WTC11 (cell line): ENCODE measurements around the gene ADCY5. TPM values are rescaled to one million over a fixed set of nuclear protein-coding genes. Genes with fewer than 3 reads are reported as not detected.

Experiments
- ATAC-seq: fragments of 200-7000 bp; cut with Tn5 transposase; 2 replicates; pipeline ENCODE4 v1.10.0; 2021; ENCODE audit warnings: mild to moderate bottlenecking, moderate library complexity
- CTCF ChIA-PET: fragments of 300-600 bp; sonication (Branson Sonifier 250); formaldehyde crosslinking; loops from one replicate; lab custom pipeline; 2021; ENCODE audit warnings: antibody characterized with exemption; lab: Charles Lee
- POLR2A ChIA-PET: fragments of 350-600 bp; sonication (Branson Sonifier 250); formaldehyde crosslinking; loops from one replicate; lab custom pipeline; 2021; ENCODE audit warnings: antibody characterized with exemption; lab: Charles Lee
- DNase-seq: peaks from one replicate; pipeline ENCODE4 v3.0.0; 2021; ENCODE audit warnings: low spot score
- H3K27ac Mint-ChIP-seq: 2 replicates; pipeline ENCODE4 v1.8.0; 2021; ENCODE audit warnings: mixed read lengths
- H3K27me3 Mint-ChIP-seq: 2 replicates; pipeline ENCODE4 v1.8.0; 2021; ENCODE audit warnings: low read depth, mild to moderate bottlenecking, moderate library complexity, mixed read lengths
- H3K36me3 Mint-ChIP-seq: 2 replicates; pipeline ENCODE4 v1.8.0; 2021; ENCODE audit warnings: mixed read lengths
- H3K4me1 Mint-ChIP-seq: 2 replicates; pipeline ENCODE4 v1.8.0; 2022; ENCODE audit warnings: mixed read lengths
- H3K4me3 Mint-ChIP-seq: 2 replicates; pipeline ENCODE4 v1.8.0; 2021; ENCODE audit warnings: mild to moderate bottlenecking, moderate library complexity, mixed read lengths
- H3K9me3 Mint-ChIP-seq: 2 replicates; pipeline ENCODE4 v1.8.0; 2021; ENCODE audit warnings: mixed read lengths
- ATF1 ChIP-seq: sonication (generic); formaldehyde crosslinking; IDR thresholded peaks from 2 replicates; pipeline ENCODE4 v1.8.1; 2023; ENCODE audit warnings: mild to moderate bottlenecking, moderate library complexity, missing genetic modification reagents
- ATF2 ChIP-seq: sonication (generic); formaldehyde crosslinking; IDR thresholded peaks from 2 replicates; pipeline ENCODE4 v1.8.1; 2022; ENCODE audit warnings: low read depth, missing genetic modification reagents, borderline replicate concordance
- CREM ChIP-seq: sonication (generic); formaldehyde crosslinking; IDR thresholded peaks from 2 replicates; pipeline ENCODE4 v1.8.1; 2022; ENCODE audit warnings: mild to moderate bottlenecking, missing genetic modification reagents, moderate library complexity
- ELF4 ChIP-seq: sonication (generic); formaldehyde crosslinking; IDR thresholded peaks from 2 replicates; pipeline ENCODE4 v1.8.1; 2022; ENCODE audit warnings: low read depth, mild to moderate bottlenecking, moderate library complexity, missing genetic modification reagents
- GABPB1 ChIP-seq: sonication (generic); formaldehyde crosslinking; IDR thresholded peaks from 2 replicates; pipeline ENCODE4 v1.8.1; 2023; ENCODE audit warnings: mild to moderate bottlenecking, missing genetic modification reagents
- KAT7 ChIP-seq: sonication (generic); formaldehyde crosslinking; IDR thresholded peaks from 2 replicates; pipeline ENCODE4 v1.8.1; 2023; ENCODE audit warnings: missing genetic modification reagents, mild to moderate bottlenecking, borderline replicate concordance
- NFYB ChIP-seq: sonication (generic); formaldehyde crosslinking; conservative IDR thresholded peaks from 2 replicates; pipeline ENCODE4 v1.8.0; 2022; ENCODE audit warnings: low read depth, missing genetic modification reagents
- NR3C1 ChIP-seq: sonication (generic); formaldehyde crosslinking; conservative IDR thresholded peaks from 2 replicates; pipeline ENCODE4 v1.8.1; 2023; ENCODE audit warnings: low read depth, mild to moderate bottlenecking, missing genetic modification reagents
- PRRX2 ChIP-seq: fragments of 250-450 bp; sonication (Bioruptor Pico); IDR thresholded peaks from 2 replicates; pipeline ENCODE4 v1.8.0; 2021; ENCODE audit warnings: mild to moderate bottlenecking
- RORB ChIP-seq: fragments of 250-450 bp; sonication (Bioruptor Pico); IDR thresholded peaks from 2 replicates; pipeline ENCODE4 v1.9.0; 2021; ENCODE audit warnings: mild to moderate bottlenecking
- STAT6 ChIP-seq: sonication (generic); formaldehyde crosslinking; conservative IDR thresholded peaks from 2 replicates; pipeline ENCODE4 v1.8.1; 2023; ENCODE audit warnings: mild to moderate bottlenecking, low read depth, missing genetic modification reagents, moderate library complexity
- ZNF138 ChIP-seq: sonication (generic); formaldehyde crosslinking; conservative IDR thresholded peaks from 2 replicates; pipeline ENCODE4 v1.8.1; 2022; ENCODE audit warnings: mild to moderate bottlenecking, moderate library complexity, missing genetic modification reagents
- ZNF219 ChIP-seq: sonication (generic); formaldehyde crosslinking; IDR thresholded peaks from 2 replicates; pipeline ENCODE4 v1.8.0; 2023; ENCODE audit warnings: missing genetic modification reagents, mild to moderate bottlenecking, borderline replicate concordance
- ZNF263 ChIP-seq: sonication (generic); formaldehyde crosslinking; IDR thresholded peaks from 2 replicates; pipeline ENCODE4 v1.8.1; 2022; ENCODE audit warnings: low read depth, mild to moderate bottlenecking, moderate library complexity, missing genetic modification reagents
- ZNF423 ChIP-seq: fragments of 250-450 bp; sonication (Bioruptor Pico); IDR thresholded peaks from 2 replicates; pipeline ENCODE4 v2.1.2; 2022; ENCODE audit warnings: mild to moderate bottlenecking, moderate library complexity
- total RNA-seq: library from RNA; stranded (reverse); gene quantifications from 3 replicates; pipeline ENCODE4 v1.2.3, GENCODE V29; 2021
- TF ChIP-seq, protein P1 (sequence below): sonication (generic); formaldehyde crosslinking; IDR thresholded peaks from 2 replicates; pipeline ENCODE4 v1.8.0; 2022; ENCODE audit warnings: missing genetic modification reagents
- TF ChIP-seq, protein P2 (sequence below): sonication (generic); formaldehyde crosslinking; IDR thresholded peaks from 2 replicates; pipeline ENCODE4 v1.8.1; 2023; ENCODE audit warnings: mild to moderate bottlenecking, missing genetic modification reagents, moderate library complexity
- TF ChIP-seq, protein P3 (sequence below): sonication (generic); formaldehyde crosslinking; IDR thresholded peaks from 2 replicates; pipeline ENCODE4 v1.8.1; 2023; ENCODE audit warnings: mild to moderate bottlenecking, missing genetic modification reagents, borderline replicate concordance

The ADCY5 gene
- total RNA-seq, 1 experiment from 2014 or later: 23.5 TPM

GRCh38 chr3:123331651-123332050 lies 117.2 kb downstream of the ADCY5 start:
- TF ChIP-seq ZNF219: no peak
- H3K27me3 Mint-ChIP-seq: no peaks in the 10 kb centered on the region
- H3K9me3 Mint-ChIP-seq: no peaks in the 10 kb centered on the region
- no peaks in the 10 kb centered on the region for H3K36me3 Mint-ChIP-seq
- H3K4me1 Mint-ChIP-seq: peaks cover 20% of the 10 kb centered on the region
- no peak overlapping the region for H3K27ac Mint-ChIP-seq
- H3K4me3 Mint-ChIP-seq: no peak overlapping the region
- CTCF ChIA-PET: interaction anchor here (1.0 to 4.1 kb wide), 6 partner anchors 9 to 158 kb away, joined by 3 to 24 read pairs (median 8); no protein-coding TSS in a partner anchor
- DNase-seq: no peak
- ATAC-seq: no peak
- POLR2A ChIA-PET: no interaction called here

DNA sequence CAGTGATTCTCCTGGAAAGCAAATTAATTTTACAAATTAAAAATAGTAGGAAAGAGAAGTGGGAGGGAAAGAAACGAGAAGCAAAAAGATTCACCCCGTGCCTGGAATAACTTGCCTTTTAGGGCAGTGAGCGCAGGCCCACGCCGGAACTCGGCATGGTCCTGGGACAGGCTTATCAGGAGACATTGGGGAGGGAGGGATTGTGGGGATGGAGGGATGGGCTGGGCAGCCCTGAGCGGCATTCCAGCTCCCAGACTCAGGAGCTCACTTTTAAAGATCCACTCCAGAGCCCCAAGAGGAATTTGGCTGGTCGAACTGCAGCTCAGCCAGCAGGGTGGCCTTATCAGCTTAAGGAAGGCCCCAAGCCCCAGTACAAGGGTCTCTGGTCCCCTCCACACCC lies 117.9 kb downstream of the ADCY5 start:
- Mint-ChIP-seq H3K36me3 (no peaks in the 10 kb centered on the region), H3K27me3 (no peaks in the 10 kb centered on the region), H3K9me3 (no peaks in the 10 kb centered on the region)
- DNase-seq (no peak), ATAC-seq (peak; percentile 17; the same call in 1 of the 2 replicates)
- POLR2A ChIA-PET: no interaction called here
- CTCF ChIA-PET: interaction anchor here (0.5 to 4.1 kb wide), 6 partner anchors 9 to 159 kb away, joined by 3 to 24 read pairs (median 8); no protein-coding TSS in a partner anchor
- no peak for TF ChIP-seq NFYB (CRISPR knock-in tag)
- no peak for TF ChIP-seq PRRX2
- no peak for TF ChIP-seq ZNF263 (CRISPR knock-in tag)
- TF ChIP-seq, protein P1, sequence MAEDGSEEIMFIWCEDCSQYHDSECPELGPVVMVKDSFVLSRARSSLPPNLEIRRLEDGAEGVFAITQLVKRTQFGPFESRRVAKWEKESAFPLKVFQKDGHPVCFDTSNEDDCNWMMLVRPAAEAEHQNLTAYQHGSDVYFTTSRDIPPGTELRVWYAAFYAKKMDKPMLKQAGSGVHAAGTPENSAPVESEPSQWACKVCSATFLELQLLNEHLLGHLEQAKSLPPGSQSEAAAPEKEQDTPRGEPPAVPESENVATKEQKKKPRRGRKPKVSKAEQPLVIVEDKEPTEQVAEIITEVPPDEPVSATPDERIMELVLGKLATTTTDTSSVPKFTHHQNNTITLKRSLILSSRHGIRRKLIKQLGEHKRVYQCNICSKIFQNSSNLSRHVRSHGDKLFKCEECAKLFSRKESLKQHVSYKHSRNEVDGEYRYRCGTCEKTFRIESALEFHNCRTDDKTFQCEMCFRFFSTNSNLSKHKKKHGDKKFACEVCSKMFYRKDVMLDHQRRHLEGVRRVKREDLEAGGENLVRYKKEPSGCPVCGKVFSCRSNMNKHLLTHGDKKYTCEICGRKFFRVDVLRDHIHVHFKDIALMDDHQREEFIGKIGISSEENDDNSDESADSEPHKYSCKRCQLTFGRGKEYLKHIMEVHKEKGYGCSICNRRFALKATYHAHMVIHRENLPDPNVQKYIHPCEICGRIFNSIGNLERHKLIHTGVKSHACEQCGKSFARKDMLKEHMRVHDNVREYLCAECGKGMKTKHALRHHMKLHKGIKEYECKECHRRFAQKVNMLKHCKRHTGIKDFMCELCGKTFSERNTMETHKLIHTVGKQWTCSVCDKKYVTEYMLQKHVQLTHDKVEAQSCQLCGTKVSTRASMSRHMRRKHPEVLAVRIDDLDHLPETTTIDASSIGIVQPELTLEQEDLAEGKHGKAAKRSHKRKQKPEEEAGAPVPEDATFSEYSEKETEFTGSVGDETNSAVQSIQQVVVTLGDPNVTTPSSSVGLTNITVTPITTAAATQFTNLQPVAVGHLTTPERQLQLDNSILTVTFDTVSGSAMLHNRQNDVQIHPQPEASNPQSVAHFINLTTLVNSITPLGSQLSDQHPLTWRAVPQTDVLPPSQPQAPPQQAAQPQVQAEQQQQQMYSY (CRISPR knock-in tag): no peak
- no peak for TF ChIP-seq RORB (CRISPR knock-in tag)
- TF ChIP-seq, all 79 proteins: peak for 0
- Mint-ChIP-seq H3K4me3 (no peak overlapping the region), H3K27ac (no peak overlapping the region), H3K4me1 (peaks cover 20% of the 10 kb centered on the region)

DNA sequence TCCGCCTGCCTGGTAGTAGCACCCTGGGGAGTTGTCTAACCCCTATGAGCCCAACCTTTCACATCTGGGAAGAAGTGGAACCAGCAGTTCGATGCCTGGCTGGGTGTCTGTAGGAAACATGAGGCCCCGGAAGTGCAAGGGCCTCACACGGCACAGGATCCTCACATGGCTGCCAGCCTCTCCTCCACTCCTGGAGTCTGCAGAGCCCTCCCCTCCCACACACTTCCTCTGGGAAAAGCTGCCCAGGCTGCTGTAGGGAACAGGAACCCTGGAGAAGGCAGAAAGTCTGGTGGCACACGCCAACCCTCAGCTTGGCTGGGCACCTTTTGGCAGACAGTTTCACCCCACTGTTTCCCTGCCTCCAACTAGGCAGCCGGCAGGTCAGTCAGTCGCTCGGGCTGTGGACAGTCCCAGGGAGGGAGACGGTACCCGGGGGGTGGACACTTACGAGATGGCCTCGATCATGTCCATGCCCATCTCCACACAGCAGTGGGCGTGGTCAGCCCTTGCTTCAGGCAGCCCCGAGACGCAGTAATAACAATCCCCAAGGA lies 118.4 kb downstream of the ADCY5 start:
- Mint-ChIP-seq H3K36me3 (no peaks in the 10 kb centered on the region), H3K4me3 (no peak overlapping the region), H3K27ac (no peak overlapping the region), H3K9me3 (no peaks in the 10 kb centered on the region), H3K4me1 (peaks cover 20% of the 10 kb centered on the region), H3K27me3 (no peaks in the 10 kb centered on the region)
- no peak for DNase-seq
- ChIA-PET POLR2A (no interaction called here), CTCF (interaction anchor here (1.0 to 4.1 kb wide), 10 partner anchors 8 to 159 kb away, joined by 3 to 24 read pairs (median 8); partner anchors contain the start of gene ADCY5)
- no peak for ATAC-seq
- TF ChIP-seq, protein P2, sequence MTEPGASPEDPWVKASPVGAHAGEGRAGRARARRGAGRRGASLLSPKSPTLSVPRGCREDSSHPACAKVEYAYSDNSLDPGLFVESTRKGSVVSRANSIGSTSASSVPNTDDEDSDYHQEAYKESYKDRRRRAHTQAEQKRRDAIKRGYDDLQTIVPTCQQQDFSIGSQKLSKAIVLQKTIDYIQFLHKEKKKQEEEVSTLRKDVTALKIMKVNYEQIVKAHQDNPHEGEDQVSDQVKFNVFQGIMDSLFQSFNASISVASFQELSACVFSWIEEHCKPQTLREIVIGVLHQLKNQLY (CRISPR knock-in tag): no peak
- TF ChIP-seq, protein P3, sequence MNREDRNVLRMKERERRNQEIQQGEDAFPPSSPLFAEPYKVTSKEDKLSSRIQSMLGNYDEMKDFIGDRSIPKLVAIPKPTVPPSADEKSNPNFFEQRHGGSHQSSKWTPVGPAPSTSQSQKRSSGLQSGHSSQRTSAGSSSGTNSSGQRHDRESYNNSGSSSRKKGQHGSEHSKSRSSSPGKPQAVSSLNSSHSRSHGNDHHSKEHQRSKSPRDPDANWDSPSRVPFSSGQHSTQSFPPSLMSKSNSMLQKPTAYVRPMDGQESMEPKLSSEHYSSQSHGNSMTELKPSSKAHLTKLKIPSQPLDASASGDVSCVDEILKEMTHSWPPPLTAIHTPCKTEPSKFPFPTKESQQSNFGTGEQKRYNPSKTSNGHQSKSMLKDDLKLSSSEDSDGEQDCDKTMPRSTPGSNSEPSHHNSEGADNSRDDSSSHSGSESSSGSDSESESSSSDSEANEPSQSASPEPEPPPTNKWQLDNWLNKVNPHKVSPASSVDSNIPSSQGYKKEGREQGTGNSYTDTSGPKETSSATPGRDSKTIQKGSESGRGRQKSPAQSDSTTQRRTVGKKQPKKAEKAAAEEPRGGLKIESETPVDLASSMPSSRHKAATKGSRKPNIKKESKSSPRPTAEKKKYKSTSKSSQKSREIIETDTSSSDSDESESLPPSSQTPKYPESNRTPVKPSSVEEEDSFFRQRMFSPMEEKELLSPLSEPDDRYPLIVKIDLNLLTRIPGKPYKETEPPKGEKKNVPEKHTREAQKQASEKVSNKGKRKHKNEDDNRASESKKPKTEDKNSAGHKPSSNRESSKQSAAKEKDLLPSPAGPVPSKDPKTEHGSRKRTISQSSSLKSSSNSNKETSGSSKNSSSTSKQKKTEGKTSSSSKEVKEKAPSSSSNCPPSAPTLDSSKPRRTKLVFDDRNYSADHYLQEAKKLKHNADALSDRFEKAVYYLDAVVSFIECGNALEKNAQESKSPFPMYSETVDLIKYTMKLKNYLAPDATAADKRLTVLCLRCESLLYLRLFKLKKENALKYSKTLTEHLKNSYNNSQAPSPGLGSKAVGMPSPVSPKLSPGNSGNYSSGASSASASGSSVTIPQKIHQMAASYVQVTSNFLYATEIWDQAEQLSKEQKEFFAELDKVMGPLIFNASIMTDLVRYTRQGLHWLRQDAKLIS (CRISPR knock-in tag): no peak
- TF ChIP-seq ATF1 (CRISPR knock-in tag): no peak
- no peak for TF ChIP-seq GABPB1
- TF ChIP-seq RORB (CRISPR knock-in tag): no peak
- TF ChIP-seq STAT6 (CRISPR knock-in tag): no peak
- no peak for TF ChIP-seq KAT7 (CRISPR knock-in tag)
- TF ChIP-seq ATF2 (CRISPR knock-in tag): no peak
- no peak for TF ChIP-seq CREM
- no peak for TF ChIP-seq NR3C1 (CRISPR knock-in tag)
- TF ChIP-seq ELF4: no peak
- TF ChIP-seq ZNF138: no peak
- no peak for TF ChIP-seq ZNF423
